WTC11 (cell line): Measurements from ENCODE around the gene MIEF2. TPM values are rescaled to one million over a fixed set of nuclear protein-coding genes. Genes with fewer than 3 reads are reported as not detected.

Experiments
- CREB1 ChIP-seq: sonication (generic); formaldehyde crosslinking; IDR thresholded peaks from 2 replicates; pipeline ENCODE4 v1.8.0; 2023; ENCODE audit warnings: mild to moderate bottlenecking, missing genetic modification reagents
- CREM ChIP-seq: sonication (generic); formaldehyde crosslinking; IDR thresholded peaks from 2 replicates; pipeline ENCODE4 v1.8.1; 2022; ENCODE audit warnings: mild to moderate bottlenecking, missing genetic modification reagents, moderate library complexity
- ELF4 ChIP-seq: sonication (generic); formaldehyde crosslinking; IDR thresholded peaks from 2 replicates; pipeline ENCODE4 v1.8.1; 2022; ENCODE audit warnings: low read depth, mild to moderate bottlenecking, moderate library complexity, missing genetic modification reagents
- ETV6 ChIP-seq: sonication (generic); formaldehyde crosslinking; IDR thresholded peaks from 2 replicates; pipeline ENCODE4 v1.8.1; 2022; ENCODE audit warnings: mild to moderate bottlenecking, missing genetic modification reagents
- GABPB1 ChIP-seq: sonication (generic); formaldehyde crosslinking; IDR thresholded peaks from 2 replicates; pipeline ENCODE4 v1.8.1; 2023; ENCODE audit warnings: mild to moderate bottlenecking, missing genetic modification reagents
- JUN ChIP-seq: sonication (generic); formaldehyde crosslinking; IDR thresholded peaks from 2 replicates; pipeline ENCODE4 v1.8.0; 2023; ENCODE audit warnings: mild to moderate bottlenecking, missing genetic modification reagents
- NFATC4 ChIP-seq: fragments of 250-450 bp; sonication (Bioruptor Pico); IDR thresholded peaks from 2 replicates; pipeline ENCODE4 v1.9.0; 2021; ENCODE audit warnings: mild to moderate bottlenecking
- SMAD3 ChIP-seq: sonication (generic); formaldehyde crosslinking; IDR thresholded peaks from 2 replicates; pipeline ENCODE4 v1.8.0; 2022; ENCODE audit warnings: missing genetic modification reagents, mild to moderate bottlenecking, borderline replicate concordance
- SOX15 ChIP-seq: fragments of 250-450 bp; sonication (Bioruptor Pico); IDR thresholded peaks from 2 replicates; pipeline ENCODE4 v1.9.0; 2021; ENCODE audit warnings: mild to moderate bottlenecking
- TEAD1 ChIP-seq: sonication (generic); formaldehyde crosslinking; IDR thresholded peaks from 2 replicates; pipeline ENCODE4 v1.8.0; 2022; ENCODE audit warnings: mild to moderate bottlenecking, missing genetic modification reagents
- TP53 ChIP-seq: sonication (generic); formaldehyde crosslinking; IDR thresholded peaks from 2 replicates; pipeline ENCODE4 v1.8.1; 2023; ENCODE audit warnings: mild to moderate bottlenecking, missing genetic modification reagents
- ZNF138 ChIP-seq: sonication (generic); formaldehyde crosslinking; conservative IDR thresholded peaks from 2 replicates; pipeline ENCODE4 v1.8.1; 2022; ENCODE audit warnings: mild to moderate bottlenecking, moderate library complexity, missing genetic modification reagents
- ZNF219 ChIP-seq: sonication (generic); formaldehyde crosslinking; IDR thresholded peaks from 2 replicates; pipeline ENCODE4 v1.8.0; 2023; ENCODE audit warnings: missing genetic modification reagents, mild to moderate bottlenecking, borderline replicate concordance
- ZNF263 ChIP-seq: sonication (generic); formaldehyde crosslinking; IDR thresholded peaks from 2 replicates; pipeline ENCODE4 v1.8.1; 2022; ENCODE audit warnings: low read depth, mild to moderate bottlenecking, moderate library complexity, missing genetic modification reagents
- ZNF317 ChIP-seq: sonication (generic); formaldehyde crosslinking; IDR thresholded peaks from 2 replicates; pipeline ENCODE4 v1.8.1; 2023; ENCODE audit warnings: low read depth, mild to moderate bottlenecking, moderate library complexity, missing genetic modification reagents, borderline replicate concordance
- ZNF671 ChIP-seq: fragments of 250-450 bp; sonication (Bioruptor Pico); IDR thresholded peaks from 2 replicates; pipeline ENCODE4 v1.8.0; 2021; ENCODE audit warnings: mild to moderate bottlenecking
- total RNA-seq: library from RNA; stranded (reverse); gene quantifications from 3 replicates; pipeline ENCODE4 v1.2.3, GENCODE V29; 2021
- TF ChIP-seq, protein P1 (sequence below): sonication (generic); formaldehyde crosslinking; IDR thresholded peaks from 2 replicates; pipeline ENCODE4 v1.8.0; 2022; ENCODE audit warnings: mild to moderate bottlenecking, missing genetic modification reagents
- TF ChIP-seq, protein P2 (sequence below): sonication (generic); formaldehyde crosslinking; IDR thresholded peaks from 2 replicates; pipeline ENCODE4 v1.8.1; 2023; ENCODE audit warnings: mild to moderate bottlenecking, moderate library complexity, missing genetic modification reagents
- TF ChIP-seq, protein P3 (sequence below): fragments of 250-450 bp; sonication (Bioruptor Pico); IDR thresholded peaks from 2 replicates; pipeline ENCODE4 v1.9.0; 2021; ENCODE audit warnings: mild to moderate bottlenecking
- TF ChIP-seq, protein P4 (sequence below): fragments of 250-450 bp; sonication (Bioruptor Pico); IDR thresholded peaks from 2 replicates; pipeline ENCODE4 v1.9.0; 2021; ENCODE audit warnings: moderate library complexity, mild to moderate bottlenecking, inconsistent platforms, borderline replicate concordance
- TF ChIP-seq, protein P5 (sequence below): sonication (generic); formaldehyde crosslinking; IDR thresholded peaks from 2 replicates; pipeline ENCODE4 v1.8.0; 2022; ENCODE audit warnings: mild to moderate bottlenecking, missing genetic modification reagents
- TF ChIP-seq, protein P6 (sequence below): sonication (generic); formaldehyde crosslinking; IDR thresholded peaks from 2 replicates; pipeline ENCODE4 v1.8.1; 2023; ENCODE audit warnings: mild to moderate bottlenecking, missing genetic modification reagents, borderline replicate concordance
- TF ChIP-seq, protein P7 (sequence below): fragments of 250-450 bp; sonication (Bioruptor Pico); IDR thresholded peaks from 2 replicates; pipeline ENCODE4 v1.9.0; 2021; ENCODE audit warnings: mild to moderate bottlenecking
- TF ChIP-seq, protein P8 (sequence below): sonication (generic); formaldehyde crosslinking; IDR thresholded peaks from 2 replicates; pipeline ENCODE4 v1.8.1; 2022; ENCODE audit warnings: low read depth, missing genetic modification reagents, borderline replicate concordance

Gene MIEF2
- total RNA-seq, 1 experiment from 2014 or later: 18.8 TPM

DNA sequence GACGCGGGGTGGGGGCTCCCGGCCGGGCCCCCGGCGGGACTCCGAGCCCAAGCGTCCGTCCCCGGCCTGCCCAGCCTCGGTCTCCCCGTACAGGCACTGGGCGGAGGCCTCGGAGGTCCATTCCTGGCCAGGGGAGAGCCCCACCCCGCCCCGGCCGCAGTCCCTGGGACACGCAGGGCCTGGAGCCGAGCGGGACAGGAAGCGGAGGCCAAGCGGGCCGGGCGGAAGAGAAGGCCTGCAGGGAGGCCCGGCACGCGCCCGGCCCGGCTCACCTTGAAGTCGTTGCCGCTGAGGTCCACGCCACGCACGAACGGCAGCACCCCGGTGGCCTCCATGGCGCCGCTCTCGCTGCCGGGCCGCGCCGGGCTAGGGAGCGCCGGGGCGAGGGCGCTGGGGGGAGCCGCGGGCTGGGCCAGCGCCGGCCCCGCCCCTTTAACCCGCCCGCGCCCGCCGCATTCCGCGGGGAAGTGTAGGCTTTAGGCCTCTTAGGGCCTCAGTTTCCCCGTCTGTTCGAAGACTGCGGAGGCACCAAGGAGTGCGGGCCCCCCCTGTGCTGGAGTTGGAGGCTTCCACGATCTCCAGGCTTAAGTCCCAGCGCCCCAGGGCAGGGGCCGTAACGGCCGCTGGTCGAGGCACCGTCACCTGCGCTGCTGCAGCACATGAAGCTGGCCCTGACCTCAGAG is 2.0 kb upstream of the MIEF2 start, which contains the start of gene FLII (continued):
- TF ChIP-seq CREM (CRISPR knock-in tag) (peak; percentile 49; the same call in 1 of the 2 replicates), ZNF138 (no peak), ETV6 (CRISPR knock-in tag) (no peak), JUN (CRISPR knock-in tag) (peak; percentile 45; the same call in 1 of the 2 replicates), GABPB1 (CRISPR knock-in tag) (no peak), CREB1 (no peak), TEAD1 (no peak), ZNF219 (CRISPR knock-in tag) (no peak), ZNF263 (CRISPR knock-in tag) (no peak), ZNF317 (CRISPR knock-in tag) (no peak), ELF4 (CRISPR knock-in tag) (no peak), SMAD3 (no peak), SOX15 (CRISPR knock-in tag) (no peak), ZNF671 (no peak), TP53 (CRISPR knock-in tag) (0 out of 2 replicates have a peak, but pooled peaks have one; percentile 57), NFATC4 (no peak)
- TF ChIP-seq, protein P1, sequence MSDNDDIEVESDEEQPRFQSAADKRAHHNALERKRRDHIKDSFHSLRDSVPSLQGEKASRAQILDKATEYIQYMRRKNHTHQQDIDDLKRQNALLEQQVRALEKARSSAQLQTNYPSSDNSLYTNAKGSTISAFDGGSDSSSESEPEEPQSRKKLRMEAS (CRISPR knock-in tag): 0 out of 2 replicates have a peak, but pooled peaks have one; percentile 30
- TF ChIP-seq, protein P2, sequence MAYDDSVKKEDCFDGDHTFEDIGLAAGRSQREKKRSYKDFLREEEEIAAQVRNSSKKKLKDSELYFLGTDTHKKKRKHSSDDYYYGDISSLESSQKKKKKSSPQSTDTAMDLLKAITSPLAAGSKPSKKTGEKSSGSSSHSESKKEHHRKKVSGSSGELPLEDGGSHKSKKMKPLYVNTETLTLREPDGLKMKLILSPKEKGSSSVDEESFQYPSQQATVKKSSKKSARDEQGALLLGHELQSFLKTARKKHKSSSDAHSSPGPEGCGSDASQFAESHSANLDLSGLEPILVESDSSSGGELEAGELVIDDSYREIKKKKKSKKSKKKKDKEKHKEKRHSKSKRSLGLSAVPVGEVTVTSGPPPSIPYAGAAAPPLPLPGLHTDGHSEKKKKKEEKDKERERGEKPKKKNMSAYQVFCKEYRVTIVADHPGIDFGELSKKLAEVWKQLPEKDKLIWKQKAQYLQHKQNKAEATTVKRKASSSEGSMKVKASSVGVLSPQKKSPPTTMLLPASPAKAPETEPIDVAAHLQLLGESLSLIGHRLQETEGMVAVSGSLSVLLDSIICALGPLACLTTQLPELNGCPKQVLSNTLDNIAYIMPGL: peak; percentile 75; the same call in 1 of the 2 replicates
- TF ChIP-seq, protein P3, sequence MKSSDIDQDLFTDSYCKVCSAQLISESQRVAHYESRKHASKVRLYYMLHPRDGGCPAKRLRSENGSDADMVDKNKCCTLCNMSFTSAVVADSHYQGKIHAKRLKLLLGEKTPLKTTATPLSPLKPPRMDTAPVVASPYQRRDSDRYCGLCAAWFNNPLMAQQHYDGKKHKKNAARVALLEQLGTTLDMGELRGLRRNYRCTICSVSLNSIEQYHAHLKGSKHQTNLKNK (CRISPR knock-in tag): no peak
- TF ChIP-seq, protein P4, sequence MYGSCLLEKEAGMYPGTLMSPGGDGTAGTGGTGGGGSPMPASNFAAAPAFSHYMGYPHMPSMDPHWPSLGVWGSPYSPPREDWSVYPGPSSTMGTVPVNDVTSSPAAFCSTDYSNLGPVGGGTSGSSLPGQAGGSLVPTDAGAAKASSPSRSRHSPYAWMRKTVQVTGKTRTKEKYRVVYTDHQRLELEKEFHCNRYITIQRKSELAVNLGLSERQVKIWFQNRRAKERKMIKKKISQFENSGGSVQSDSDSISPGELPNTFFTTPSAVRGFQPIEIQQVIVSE (CRISPR knock-in tag): no peak
- TF ChIP-seq, protein P5, sequence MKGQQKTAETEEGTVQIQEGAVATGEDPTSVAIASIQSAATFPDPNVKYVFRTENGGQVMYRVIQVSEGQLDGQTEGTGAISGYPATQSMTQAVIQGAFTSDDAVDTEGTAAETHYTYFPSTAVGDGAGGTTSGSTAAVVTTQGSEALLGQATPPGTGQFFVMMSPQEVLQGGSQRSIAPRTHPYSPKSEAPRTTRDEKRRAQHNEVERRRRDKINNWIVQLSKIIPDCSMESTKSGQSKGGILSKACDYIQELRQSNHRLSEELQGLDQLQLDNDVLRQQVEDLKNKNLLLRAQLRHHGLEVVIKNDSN (CRISPR knock-in tag): no peak
- TF ChIP-seq, protein P6, sequence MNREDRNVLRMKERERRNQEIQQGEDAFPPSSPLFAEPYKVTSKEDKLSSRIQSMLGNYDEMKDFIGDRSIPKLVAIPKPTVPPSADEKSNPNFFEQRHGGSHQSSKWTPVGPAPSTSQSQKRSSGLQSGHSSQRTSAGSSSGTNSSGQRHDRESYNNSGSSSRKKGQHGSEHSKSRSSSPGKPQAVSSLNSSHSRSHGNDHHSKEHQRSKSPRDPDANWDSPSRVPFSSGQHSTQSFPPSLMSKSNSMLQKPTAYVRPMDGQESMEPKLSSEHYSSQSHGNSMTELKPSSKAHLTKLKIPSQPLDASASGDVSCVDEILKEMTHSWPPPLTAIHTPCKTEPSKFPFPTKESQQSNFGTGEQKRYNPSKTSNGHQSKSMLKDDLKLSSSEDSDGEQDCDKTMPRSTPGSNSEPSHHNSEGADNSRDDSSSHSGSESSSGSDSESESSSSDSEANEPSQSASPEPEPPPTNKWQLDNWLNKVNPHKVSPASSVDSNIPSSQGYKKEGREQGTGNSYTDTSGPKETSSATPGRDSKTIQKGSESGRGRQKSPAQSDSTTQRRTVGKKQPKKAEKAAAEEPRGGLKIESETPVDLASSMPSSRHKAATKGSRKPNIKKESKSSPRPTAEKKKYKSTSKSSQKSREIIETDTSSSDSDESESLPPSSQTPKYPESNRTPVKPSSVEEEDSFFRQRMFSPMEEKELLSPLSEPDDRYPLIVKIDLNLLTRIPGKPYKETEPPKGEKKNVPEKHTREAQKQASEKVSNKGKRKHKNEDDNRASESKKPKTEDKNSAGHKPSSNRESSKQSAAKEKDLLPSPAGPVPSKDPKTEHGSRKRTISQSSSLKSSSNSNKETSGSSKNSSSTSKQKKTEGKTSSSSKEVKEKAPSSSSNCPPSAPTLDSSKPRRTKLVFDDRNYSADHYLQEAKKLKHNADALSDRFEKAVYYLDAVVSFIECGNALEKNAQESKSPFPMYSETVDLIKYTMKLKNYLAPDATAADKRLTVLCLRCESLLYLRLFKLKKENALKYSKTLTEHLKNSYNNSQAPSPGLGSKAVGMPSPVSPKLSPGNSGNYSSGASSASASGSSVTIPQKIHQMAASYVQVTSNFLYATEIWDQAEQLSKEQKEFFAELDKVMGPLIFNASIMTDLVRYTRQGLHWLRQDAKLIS (CRISPR knock-in tag): no peak
- TF ChIP-seq, protein P7, sequence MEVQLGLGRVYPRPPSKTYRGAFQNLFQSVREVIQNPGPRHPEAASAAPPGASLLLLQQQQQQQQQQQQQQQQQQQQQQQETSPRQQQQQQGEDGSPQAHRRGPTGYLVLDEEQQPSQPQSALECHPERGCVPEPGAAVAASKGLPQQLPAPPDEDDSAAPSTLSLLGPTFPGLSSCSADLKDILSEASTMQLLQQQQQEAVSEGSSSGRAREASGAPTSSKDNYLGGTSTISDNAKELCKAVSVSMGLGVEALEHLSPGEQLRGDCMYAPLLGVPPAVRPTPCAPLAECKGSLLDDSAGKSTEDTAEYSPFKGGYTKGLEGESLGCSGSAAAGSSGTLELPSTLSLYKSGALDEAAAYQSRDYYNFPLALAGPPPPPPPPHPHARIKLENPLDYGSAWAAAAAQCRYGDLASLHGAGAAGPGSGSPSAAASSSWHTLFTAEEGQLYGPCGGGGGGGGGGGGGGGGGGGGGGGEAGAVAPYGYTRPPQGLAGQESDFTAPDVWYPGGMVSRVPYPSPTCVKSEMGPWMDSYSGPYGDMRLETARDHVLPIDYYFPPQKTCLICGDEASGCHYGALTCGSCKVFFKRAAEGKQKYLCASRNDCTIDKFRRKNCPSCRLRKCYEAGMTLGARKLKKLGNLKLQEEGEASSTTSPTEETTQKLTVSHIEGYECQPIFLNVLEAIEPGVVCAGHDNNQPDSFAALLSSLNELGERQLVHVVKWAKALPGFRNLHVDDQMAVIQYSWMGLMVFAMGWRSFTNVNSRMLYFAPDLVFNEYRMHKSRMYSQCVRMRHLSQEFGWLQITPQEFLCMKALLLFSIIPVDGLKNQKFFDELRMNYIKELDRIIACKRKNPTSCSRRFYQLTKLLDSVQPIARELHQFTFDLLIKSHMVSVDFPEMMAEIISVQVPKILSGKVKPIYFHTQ (CRISPR knock-in tag): no peak
- TF ChIP-seq, protein P8, sequence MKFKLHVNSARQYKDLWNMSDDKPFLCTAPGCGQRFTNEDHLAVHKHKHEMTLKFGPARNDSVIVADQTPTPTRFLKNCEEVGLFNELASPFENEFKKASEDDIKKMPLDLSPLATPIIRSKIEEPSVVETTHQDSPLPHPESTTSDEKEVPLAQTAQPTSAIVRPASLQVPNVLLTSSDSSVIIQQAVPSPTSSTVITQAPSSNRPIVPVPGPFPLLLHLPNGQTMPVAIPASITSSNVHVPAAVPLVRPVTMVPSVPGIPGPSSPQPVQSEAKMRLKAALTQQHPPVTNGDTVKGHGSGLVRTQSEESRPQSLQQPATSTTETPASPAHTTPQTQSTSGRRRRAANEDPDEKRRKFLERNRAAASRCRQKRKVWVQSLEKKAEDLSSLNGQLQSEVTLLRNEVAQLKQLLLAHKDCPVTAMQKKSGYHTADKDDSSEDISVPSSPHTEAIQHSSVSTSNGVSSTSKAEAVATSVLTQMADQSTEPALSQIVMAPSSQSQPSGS (CRISPR knock-in tag): no peak
